ENCODE measurements around the gene UCP2.

Gene UCP2

DNA sequence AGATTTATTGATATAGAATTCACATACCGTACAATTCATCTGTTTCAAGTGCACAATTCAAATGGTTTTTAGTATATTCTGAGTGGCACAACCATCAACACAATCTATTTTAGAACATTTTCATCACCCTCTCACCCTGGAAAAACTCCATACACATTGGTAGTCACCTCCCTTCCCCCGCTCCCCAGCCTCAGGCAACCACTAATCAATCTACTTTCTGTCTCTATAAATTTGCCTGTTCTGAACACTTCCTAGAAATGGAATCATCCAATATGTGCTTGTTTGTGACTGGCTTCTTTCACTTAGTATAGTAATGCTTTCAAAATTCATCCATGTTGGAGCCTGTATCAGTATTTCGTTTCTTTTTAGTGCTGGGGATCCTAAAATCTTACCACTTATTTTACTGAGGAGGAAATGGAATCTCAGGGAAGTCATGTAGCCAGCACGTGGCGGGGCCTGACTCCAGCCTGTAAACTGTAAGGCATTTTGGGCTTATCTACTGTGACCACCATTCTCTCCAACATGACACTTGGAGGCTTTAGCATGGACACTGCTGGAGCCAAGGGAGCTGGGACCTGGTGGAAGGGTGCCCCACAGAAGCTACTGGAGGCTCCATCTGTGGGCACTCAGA, 27.1 kb upstream of the UCP2 start:
- no peak for DNase-seq

DNA sequence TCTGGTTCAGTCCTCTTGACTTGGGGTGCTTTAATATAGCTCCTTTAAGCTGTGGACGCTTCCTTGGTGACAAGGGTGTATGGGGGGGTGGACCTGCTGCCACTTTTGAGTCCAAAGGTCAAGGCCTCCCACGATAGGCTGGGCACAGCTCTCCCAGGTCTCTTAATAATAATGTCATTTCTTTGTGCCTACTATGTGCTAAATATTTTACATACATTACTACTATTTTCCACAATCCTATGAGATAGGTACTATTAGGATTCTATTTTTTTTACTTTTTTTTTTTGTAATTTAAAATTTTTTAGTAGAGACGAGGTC, 26.5 kb upstream of the UCP2 start:
- DNase-seq: no peak

DNA sequence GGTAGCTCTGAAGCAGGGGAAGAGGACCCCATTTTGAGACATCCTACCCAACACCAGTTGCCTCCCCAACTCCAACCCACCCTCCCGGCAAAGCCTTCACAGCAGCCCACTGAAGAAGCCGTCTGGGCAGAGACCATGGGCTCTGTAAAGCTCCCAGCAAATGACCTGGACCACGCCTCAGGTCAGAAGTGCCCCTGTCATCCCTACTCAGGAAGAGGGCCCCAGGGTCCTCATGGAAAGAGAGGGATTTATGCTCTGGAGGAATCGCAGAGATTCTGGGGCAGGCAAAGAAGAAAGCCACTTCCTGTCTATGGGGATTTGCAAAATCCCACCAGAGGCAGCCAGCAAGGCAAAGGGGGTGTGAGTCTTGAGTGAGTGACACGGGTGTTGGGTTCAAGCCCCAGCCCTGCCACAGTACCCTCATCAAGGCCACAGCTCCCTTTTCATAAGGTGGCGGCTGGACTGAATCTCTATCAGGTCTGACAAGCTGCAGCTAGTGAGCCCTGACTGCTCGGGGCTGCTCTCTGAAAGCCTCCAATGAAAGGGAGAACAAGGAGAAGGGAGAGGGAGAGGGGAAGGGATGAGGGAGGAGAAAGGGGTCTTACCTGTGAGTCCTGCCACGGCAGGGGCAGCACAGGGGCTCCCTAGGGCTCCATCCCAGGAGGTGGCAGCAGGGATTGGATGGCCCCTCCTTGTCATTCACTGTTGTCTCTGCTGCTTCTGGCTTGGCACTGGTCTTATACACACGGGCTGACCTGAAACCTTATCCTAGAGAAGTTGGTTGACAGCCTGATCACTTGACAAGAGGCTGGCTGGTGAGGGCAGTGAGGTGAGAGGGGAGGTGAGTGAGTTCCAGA, 26.0 kb upstream of the UCP2 start, which contains the start of gene UCP3:
TSS of gene UCP3 (minus strand) at position 713 of the 857 bp plus-strand sequence. CDS start 2,043 bp downstream, outside the sequence.
- DNase-seq: no peak

DNA sequence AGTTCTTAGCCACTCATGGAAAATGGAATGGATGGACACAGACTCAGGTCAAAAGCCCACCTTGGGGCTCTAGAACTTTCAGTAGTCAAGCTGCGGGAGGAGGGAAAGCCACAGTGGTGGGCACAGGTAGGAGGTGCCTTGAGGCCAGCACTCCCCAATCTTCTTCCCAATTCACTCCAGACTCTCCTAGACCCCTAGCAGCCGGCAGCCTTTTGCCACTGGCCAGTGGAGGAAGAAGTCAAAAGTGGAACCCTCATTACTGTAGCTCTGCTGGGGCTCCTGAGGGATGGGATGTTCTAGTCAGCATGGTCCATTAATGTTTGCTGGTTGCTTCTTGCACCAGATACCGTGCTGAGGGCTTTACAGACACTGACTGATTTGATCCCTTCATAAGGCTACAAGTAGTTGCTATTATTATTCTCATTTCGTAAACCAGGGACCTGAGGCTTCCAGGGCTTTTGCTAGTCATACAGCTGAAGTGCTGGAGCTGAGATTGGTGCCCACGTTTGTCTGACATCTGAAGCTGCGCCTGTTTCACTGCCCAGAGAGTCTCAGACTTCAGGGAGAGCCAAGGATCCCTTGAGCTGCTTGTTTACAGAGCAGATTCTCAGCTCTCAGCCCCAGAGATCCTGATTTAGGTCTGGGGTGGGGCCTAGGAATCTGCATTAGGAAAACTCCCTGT, 25.2 kb upstream of the UCP2 start:
- no peak for DNase-seq

DNA sequence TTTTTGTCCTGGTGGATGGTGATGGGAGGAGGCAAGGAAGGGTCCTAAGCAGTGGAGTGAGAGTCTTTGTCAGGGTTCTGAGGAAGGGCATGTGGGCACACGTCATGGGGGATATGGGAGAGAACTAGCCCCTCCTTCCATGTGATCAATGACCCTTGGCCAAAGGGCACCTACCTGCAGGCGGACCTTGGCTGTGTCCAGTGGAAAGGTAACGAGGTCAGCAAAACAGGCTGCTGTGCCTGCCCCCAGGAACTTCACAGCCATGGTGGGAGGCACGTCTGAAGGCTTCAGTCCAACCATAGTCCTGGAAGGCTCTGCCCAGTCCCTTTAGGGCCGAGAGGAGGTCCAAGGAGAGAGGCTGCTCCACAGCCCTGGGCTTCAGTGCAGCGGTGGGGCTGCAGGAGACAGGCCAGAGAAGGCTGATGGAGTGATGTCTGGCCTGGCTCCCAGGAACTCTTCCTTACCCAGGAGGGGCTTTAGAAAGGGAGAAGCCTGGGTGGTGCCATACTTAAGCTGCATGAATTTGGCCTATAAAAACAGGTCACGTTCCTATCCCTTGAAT, 24.2 kb upstream of the UCP2 start:
- DNase-seq: no peak

DNA sequence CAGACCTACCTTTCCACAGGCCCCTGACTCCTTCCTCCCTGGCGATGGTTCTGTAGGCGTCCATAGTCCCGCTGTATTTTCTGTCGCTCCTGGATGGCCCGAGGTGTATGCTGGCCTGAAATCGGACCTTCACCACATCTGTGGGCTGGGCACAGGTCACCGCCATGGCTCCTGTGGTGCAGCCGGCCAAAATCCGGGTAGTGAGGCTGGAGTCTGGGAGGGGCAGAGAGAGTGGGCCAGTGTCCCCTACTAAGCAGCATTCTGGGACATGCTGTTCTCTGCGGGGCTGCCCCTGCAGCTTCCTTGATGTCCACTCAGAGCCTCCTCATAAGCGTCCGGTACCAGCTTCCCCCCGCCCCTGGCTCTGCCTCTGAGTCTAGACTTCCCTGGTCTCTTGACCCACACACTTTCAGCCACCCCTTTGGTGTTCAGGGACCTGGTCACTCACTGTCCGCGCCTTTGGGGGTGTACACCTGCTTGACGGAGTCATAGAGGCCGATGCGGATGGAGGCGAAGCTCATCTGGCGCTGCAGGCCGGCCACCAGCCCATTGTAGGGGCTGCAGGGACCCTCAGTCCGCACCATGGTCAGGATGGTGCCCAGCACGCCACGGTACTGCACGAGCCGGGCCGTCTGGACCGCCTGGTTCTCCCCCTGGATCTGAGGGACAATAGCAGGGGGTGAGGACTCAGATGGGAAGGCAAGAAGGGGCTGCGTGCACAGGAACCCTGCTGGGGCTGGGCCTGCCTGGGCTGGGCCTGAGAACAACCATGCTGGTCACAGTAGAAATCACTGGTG, 23.3 kb upstream of the UCP2 start:
- no peak for DNase-seq

DNA sequence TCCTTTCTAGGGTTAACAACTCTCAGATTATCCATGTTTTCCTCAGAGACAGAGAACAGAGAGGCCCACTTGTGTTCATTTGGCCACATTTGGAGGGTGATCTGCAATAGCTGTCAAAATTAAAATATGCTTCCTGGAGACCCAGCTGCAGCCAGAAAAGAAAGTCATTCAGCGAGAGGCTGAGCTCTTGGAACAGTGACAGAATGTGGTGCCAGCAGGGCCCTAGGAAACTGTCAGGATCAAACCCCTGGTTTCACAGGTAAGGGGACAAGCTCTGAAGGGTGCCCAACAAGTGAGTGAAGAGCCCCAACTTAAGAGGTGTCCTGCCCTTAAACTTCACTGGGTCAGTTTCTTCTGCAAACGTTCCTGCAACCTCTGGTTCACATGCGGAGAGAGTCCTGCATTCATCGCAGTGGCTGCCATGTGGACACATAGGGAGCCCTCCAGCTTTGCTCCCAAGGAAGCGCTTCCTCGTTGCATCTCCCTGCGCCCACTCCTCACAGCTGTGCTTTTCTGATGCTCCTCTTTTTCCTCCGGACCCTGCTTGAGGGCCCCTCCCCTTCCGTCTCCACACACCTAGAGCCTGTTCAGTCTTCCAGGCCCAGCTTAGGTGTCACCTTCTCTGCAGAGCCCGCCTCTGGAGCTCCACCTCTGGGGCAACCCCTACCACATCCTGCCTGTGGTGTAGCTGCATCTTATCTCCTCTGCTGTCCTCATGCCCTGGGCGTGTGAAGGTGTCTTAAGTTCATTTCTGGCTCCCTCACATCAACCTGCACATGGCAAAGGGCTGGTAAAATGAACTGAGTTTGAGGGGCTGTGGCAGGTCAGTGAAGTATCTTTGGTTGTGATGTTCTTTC, 22.3 kb upstream of the UCP2 start:
- no peak for DNase-seq

DNA sequence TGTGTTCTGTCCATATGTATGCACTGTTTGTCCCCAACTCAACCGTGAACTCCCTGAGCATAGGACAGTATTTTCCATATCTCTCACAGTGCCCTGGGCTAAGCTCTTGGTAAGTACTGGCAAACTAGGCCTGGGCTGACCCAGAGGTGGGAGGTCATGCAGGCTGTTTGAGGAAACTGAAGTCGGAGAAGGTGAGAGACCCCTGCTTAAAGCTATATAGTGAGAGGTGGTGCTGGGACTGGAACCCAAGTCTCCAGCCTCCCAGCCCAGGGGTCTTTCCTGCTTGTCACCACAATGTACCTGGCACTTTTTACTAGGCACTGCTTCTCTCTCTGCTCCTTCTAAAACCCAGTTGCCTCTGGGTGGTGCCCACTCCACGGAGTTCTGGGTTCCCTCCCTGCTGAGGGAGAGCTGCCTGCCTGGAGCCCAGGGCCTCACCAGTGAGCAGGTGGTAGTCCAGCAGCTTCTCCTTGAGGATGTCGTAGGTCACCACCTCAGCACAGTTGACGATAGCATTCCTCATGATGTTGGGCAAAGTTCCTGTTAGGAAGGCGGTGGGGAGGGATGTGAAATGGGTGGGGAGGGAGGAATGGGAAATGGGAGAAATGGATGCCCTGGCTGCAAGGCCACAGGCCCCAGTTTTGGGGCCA, 21.5 kb upstream of the UCP2 start:
- DNase-seq: no peak

DNA sequence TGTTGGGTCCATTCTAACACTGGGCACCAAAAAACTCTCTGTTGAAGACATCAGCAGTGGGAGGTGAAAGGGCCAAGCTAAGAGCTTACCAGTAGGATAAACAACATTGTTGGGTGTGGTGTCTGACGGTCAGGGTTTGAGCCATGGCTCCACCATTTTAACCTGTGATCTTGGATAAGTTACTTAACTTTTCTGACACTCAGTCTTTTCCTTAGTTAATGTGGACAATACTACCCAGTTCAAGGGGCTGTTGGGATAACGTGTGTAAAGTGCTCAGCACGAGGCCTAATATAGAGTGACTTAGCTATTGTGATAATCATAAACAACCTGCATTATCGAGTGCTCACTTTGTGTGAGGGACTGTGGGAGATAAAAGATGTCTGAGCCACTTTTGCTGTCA, 20.2 kb upstream of the UCP2 start:
- no peak for DNase-seq

DNA sequence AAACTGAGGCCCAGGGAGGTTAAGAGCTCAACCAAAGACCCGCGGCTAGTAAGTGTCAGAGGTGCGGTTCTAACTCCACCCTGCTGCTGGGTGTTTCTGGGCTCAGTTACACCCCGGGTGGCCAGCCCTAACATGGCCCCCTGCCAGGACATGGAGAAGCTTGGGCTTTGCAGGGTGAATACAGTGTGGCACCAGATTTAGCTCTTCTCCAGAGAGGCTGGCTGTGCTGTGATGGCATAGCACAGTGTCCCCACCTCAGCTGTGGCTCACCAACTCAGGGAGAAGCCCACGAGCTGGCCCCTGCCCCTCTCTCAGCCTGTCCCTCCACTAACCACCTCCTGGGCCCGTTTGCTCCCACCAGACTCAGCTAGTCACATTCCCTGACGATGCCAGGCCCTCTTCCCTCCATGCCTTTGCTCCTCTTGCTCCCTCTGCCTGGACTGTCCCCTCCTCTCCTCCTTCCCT, 19.2 kb upstream of the UCP2 start:
- no peak for DNase-seq

DNA sequence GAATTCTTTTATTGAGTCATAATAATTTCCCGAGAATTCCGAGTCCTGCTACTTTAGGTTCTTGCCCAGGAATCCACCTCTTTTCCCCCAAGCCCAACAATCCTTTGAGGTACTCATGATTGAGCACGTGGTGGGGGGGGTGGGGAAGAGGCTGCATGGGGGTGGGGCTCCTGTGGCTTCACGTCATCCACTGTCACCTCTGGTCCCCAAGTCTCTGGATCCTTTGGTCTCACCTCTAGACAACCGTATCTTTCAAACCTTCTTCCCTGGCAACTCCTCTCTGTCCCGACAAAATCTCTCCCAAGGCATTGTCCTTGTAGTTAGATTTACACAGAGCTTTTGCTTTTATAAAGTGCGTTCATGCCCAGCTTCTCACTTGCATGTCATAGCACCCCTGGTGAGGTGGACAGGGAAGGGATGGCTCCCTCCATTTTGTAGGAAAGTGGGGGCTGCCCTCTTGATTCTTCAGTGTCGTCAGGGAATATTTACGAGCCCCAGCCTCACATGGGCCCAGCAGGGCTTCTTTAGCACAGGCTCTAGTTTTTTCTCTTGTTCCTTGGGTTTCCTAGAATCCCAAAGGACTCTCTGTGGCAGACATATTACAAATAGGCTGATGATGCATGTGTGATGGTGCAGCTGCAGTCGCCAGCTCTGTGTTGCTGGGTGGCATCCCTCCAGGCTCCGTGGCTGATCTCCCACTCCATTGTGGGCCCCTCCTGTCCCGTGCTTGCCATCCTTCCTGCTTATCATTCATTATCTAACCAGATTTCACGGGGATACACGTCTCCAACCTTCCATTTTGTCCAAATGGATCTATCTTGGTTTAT, 17.9 kb upstream of the UCP2 start:
- DNase-seq: no peak

DNA sequence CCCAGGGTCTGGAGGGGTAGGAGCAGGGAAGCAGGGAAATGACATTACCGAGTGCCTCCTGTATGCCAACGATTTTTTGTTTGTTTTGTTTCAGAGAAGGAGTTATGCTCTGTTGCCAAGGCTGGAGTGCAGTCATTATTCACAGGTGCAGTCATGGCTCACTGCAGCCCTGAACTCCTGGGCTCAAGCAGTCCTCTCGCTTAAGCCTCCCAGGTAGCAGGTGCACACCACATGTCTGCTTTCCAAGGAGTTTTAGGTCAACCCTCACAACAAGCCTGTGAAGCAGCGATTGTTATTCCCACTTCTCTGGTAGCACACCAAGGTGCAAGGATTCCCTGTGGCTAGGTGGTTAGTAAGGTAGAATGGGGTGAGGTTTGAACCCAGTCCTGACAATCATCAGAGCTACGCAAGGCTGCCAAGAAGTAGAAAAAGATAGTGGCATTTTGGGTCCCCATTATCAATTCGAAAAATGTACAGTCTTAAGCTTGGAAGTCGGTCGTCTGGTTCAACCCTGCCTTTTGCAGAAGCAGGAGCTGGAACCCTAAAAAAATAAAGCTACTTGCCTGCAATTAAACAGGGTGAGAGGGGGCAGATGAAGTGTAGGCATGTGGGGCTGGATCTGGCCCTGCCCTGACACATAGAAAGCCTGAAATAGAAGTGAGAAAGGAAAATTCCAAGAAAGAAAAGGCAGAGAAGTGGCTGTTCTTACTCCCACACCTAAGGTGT, 17.1 kb upstream of the UCP2 start:
- DNase-seq: no peak

DNA sequence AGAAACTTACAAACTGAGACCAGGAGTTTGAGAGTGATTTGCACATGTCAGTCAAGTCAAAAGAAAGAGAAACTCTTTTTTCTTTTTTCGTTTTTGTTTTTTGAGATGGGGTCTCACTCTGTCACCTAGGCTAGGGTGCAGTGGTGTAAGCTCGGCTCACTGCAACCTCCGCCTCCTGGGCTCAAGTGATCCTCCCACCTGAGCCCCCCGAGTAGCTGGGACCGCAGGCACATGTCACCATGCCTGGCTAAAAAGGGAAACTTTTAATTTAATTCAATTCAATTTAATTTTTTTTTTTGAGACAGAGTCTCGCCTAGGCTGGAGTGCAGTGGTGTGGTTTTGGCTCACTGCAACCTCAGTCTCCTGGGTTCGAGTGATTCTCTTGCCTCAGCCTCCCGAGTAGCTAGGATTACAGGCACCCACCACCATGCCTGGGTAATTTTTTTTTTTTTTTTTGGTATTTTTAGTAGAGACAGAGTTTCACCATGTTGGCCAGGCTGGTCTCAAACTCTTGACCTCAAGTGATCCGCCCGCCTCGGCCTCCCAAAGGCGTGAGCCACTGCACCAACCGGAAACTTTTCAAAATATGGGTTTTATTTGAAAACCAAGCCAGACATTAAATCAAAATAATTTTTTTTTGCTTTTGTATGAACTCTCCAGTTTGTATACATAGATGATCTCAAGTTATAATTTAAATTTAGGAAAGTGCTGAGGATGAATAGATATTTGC, 16.4 kb upstream of the UCP2 start:
- DNase-seq: no peak

DNA sequence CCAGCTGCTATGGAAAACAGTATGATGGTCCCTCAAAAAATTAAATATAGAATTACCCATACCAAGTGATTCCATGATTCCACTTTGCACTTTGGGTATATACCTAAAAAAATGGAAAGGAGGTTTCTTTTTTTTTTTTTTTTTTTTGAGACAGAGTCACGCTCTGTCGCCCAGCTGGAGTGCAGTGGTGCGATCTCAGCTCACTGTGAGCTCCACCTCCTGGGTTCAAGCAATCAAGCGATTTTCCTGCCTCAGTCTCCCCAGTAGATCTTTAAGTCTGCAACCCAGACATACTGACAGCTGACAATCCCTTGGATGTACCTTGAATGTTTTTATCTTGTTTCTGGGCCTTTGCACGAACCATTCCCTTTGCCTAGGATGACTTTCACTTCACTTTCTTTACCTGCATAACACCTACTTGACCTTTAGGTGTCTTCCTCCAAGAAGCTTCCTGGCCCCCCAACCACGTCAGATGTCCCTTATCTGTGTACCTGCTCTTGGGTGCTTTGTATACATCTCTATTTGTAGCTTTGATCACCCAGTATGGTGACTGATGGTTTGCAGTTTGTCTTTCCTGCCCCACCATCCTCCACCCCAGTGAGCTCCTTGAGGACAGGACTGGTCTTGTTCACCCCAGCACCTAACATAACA, 14.6 kb upstream of the UCP2 start:
- DNase-seq: no peak

DNA sequence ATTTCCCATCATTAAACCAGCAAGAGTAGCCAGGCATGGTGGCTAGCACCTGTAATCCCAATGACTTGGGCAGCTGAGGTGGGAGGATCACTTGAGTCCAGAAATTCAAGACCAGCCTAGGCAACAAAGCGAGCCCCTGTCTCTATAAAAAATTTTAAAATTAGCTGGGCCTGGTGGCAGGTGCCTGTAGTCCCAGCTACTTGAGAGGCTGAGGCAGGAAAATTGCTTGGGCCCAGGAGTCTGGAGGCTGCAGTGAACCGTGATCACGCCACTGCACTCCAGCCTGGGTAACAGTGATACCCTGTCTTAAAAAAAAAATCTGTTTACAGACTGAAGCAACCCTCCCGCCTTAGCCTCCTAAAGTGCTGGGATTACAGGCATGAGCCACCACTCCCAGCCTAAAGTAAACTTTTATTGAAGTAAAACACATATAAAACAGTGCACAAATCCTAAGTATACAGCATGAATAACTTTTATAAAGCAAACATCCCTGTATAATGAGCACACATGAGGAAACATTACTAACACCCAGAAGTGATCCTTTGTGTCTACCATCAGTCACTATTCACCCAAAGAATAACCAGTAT, 13.6 kb upstream of the UCP2 start:
- DNase-seq: no peak

DNA sequence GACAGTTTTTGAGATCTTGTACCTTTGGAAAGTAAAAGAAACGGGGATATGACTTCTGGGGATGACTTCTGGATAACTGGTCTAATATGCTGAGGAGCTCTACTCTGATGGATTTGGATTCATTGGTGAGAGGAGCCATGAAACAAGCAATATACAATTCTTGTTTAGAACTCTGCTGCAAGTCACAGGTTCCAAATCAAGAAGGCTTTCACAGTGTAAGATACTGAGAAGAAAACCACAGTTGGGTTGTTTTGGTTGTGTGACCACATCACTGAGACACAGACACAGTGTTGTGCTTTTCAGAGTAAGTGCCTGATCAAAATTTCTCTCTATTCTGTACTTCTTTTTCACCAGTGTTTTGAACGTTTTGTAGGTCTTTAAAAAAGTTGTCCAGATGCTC, 13.1 kb upstream of the UCP2 start:
- no peak for DNase-seq

DNA sequence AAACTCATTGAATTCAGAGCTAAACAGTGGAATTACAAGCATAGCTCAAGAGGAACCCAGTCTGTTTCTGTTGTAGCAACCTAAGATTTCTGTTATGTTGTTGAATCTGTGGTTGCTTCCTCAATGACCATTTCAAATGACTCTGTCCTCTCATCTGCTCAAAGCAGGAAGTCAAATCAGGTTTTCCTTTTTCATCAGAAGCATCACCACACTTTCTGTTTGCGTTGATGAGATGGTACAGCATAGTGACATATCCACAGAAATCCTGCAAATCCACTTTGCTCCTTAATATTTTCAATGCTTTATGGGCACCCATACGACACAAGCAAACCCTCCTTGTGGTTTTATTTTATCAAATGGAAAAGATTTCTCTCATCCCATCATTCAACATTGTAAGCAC, 12.6 kb upstream of the UCP2 start:
- no peak for DNase-seq

DNA sequence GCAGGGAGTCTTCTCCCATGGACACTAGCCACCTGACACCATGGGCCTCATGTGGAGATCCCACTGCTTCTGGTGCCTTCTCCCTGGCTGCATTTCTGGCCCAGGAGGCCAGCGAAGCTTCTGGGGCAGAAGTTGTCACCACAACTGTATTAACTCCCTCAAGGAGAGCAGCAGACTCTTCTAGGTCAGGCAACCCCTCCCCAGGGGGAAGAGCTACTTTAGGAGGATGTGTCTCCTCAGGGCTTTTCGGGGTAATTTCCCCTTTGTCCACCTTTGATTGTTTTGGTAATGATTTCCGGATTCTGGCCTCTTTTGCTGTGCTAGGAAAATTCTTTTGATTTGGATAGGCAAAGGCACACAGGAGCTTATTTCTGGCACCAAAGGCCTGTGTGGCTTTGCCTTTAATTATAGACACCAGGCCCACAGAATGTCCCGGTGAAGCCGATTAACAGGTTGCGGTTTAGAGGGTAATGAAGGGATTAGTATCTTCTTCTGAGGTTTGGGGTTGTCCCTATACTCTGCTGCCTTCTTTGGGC, 8.9 kb upstream of the UCP2 start:
- no peak for DNase-seq
